NCI-H1417 (cell line): ENCODE results near the gene CCDC106.

Experiments used
- DNase-seq, 3 experiments: peaks; one replicate each; lab custom pipeline; 2025; lab: John Stamatoyannopoulos, UW

CCDC106 gene

GRCh38 chr19:55650602-55651230 lies 2.7 kb downstream of the CCDC106 start:
- DNase-seq: no peak

- no peak for DNase-seq
Measured at GRCh38 chr19:55651236-55651635, 3.2 kb downstream of the CCDC106 start.

- DNase-seq: no peak
Measured at GRCh38 chr19:55652311-55653128, 4.5 kb downstream of the CCDC106 start.

GRCh38 chr19:55653651-55654322 lies 5.8 kb downstream of the CCDC106 start:
- DNase-seq: peak; percentile 98 to 99 (median 99)

GRCh38 chr19:55654323-55654867 lies 6.4 kb downstream of the CCDC106 start:
- DNase-seq: peak; percentile 98 to 100 (median 99)

GRCh38 chr19:55654868-55655647 lies 7.0 kb downstream of the CCDC106 start, which contains the start of gene U2AF2:
Gene U2AF2, plus strand, starts transcription at chr19:55655035. Its CDS starts 70 bp downstream, at chr19:55655105.
- DNase-seq: peak; percentile 90 to 95 (median 91)

- DNase-seq: no peak
Measured at GRCh38 chr19:55655648-55656040, 7.6 kb downstream of the CCDC106 start.

- no peak for DNase-seq
Measured at GRCh38 chr19:55656552-55656951, 8.5 kb downstream of the CCDC106 start.

GRCh38 chr19:55656988-55657747 lies 9.2 kb downstream of the CCDC106 start:
- no peak for DNase-seq

- no peak for DNase-seq
Measured at GRCh38 chr19:55658846-55659459, 10.9 kb downstream of the CCDC106 start.

- no peak for DNase-seq
Measured at GRCh38 chr19:55659822-55660221, 11.8 kb downstream of the CCDC106 start.

- no peak for DNase-seq
Measured at GRCh38 chr19:55660404-55660803, 12.4 kb downstream of the CCDC106 start.

GRCh38 chr19:55660991-55661390 lies 13.0 kb downstream of the CCDC106 start:
- DNase-seq: no peak

GRCh38 chr19:55661826-55662225 lies 13.8 kb downstream of the CCDC106 start:
- no peak for DNase-seq

GRCh38 chr19:55663846-55664536 lies 16.0 kb downstream of the CCDC106 start:
- DNase-seq: no peak

- no peak for DNase-seq
Measured at GRCh38 chr19:55666343-55667005, 18.5 kb downstream of the CCDC106 start.

- DNase-seq: no peak
Measured at GRCh38 chr19:55667006-55667381, 19.0 kb downstream of the CCDC106 start.

GRCh38 chr19:55667511-55667910 lies 19.5 kb downstream of the CCDC106 start:
- DNase-seq: no peak

GRCh38 chr19:55667958-55668357 lies 19.9 kb downstream of the CCDC106 start:
- DNase-seq: no peak
